H1 (cell line): Measurements from ENCODE around the gene PPAT. TPM values are rescaled to one million over a fixed set of nuclear protein-coding genes. Genes with fewer than 3 reads are reported as not detected.

Source experiments
- CTCF ChIA-PET: fragments of 300-600 bp; sonication (Branson Sonifier 250); formaldehyde crosslinking; loops from one replicate; lab custom pipeline; 2021; ENCODE audit not compliant: partially characterized antibody; lab: Charles Lee
- POLR2A ChIA-PET: fragments of 300-600 bp; sonication (Branson Sonifier 250); formaldehyde crosslinking; loops from one replicate; lab custom pipeline; 2021; ENCODE audit warnings: inconsistent platforms; ENCODE audit not compliant: partially characterized antibody; lab: Charles Lee
- DNase-seq, 2 experiments: peaks; one replicate each; pipeline versions ENCODE4 v3.0.0 to v3.0.0-alpha.2; 2010 to 2022; ENCODE audit warnings: low spot score in 2 of 2, low read depth in 1 of 2, mixed read lengths in 1 of 2
- FAIRE-seq: peaks from 2 replicates; lab custom pipeline; 2011; peaks lifted over from hg19 to GRCh38; lab: Jason Lieb, UNC
- H2AFZ ChIP-seq: 2 replicates; pipeline ENCODE4 v1.8.1; 2012; ENCODE audit warnings: low read length, inconsistent platforms
- H2AK5ac ChIP-seq: 2 replicates; pipeline ENCODE4 v1.6.1; 2013; ENCODE audit warnings: low read depth, low read length
- H2BK120ac ChIP-seq: replicated peaks from 2 replicates; pipeline ENCODE3; 2013; ENCODE audit warnings: low read depth, low read length, inconsistent platforms
- H2BK12ac ChIP-seq: 2 replicates; pipeline ENCODE4 v1.6.1; 2013; ENCODE audit warnings: low read depth, low read length
- H2BK15ac ChIP-seq: 2 replicates; pipeline ENCODE4 v1.6.1; 2013; ENCODE audit warnings: low read length
- H2BK20ac ChIP-seq: 2 replicates; pipeline ENCODE4 v1.6.1; 2013; ENCODE audit warnings: low read length
- H2BK5ac ChIP-seq: 2 replicates; pipeline ENCODE4 v1.6.1; 2013; ENCODE audit warnings: low read depth, low read length
- H3K14ac ChIP-seq: 2 replicates; pipeline ENCODE4 v1.6.1; 2013; ENCODE audit warnings: inconsistent platforms; ENCODE audit not compliant: insufficient read length
- H3K18ac ChIP-seq: 2 replicates; pipeline ENCODE4 v1.6.1; 2013; ENCODE audit warnings: low read length; ENCODE audit errors: extremely low read depth
- H3K23ac ChIP-seq: 2 replicates; pipeline ENCODE4 v1.6.1; 2013; ENCODE audit warnings: inconsistent platforms; ENCODE audit not compliant: insufficient read length
- H3K23me2 ChIP-seq: 2 replicates; pipeline ENCODE4 v1.6.1; 2013; ENCODE audit warnings: low read depth, low read length
- H3K27ac ChIP-seq: 2 replicates; pipeline ENCODE4 v1.6.1; 2011; ENCODE audit warnings: low read depth, low read length, inconsistent platforms
- H3K27me3 ChIP-seq, 4 experiments: replicated peaks in 1 of 4; 1 replicate in 1 of 4; 2 replicates in 3 of 4; pipeline versions ENCODE4 v1.6.1 to v1.8.1; 2011 to 2013; ENCODE audit warnings: low read length in 3 of 4, mild to moderate bottlenecking in 3 of 4, inconsistent platforms in 2 of 4, mixed read lengths in 2 of 4, moderate library complexity in 1 of 4; ENCODE audit not compliant: control insufficient read depth in 3 of 4, insufficient read depth in 3 of 4; ENCODE audit errors: extremely low read depth in 1 of 4
- H3K36me3 ChIP-seq, 4 experiments: 2 replicates each; pipeline versions ENCODE4 v1.6.1 to v1.8.1; 2011 to 2013; ENCODE audit warnings: mild to moderate bottlenecking in 4 of 4, low read length in 3 of 4, moderate library complexity in 2 of 4, control low read depth in 1 of 4, inconsistent platforms in 1 of 4; ENCODE audit not compliant: insufficient read depth in 4 of 4, control insufficient read depth in 2 of 4
- H3K4ac ChIP-seq: replicated peaks from 2 replicates; pipeline ENCODE3; 2013; ENCODE audit warnings: low read length, low read depth, mixed read lengths, inconsistent platforms; ENCODE audit not compliant: insufficient read length
- H3K4me1 ChIP-seq, 4 experiments: replicated peaks in 1 of 4; 1 replicate in 1 of 4; 2 replicates in 3 of 4; pipeline versions ENCODE4 v1.6.1 to v1.8.1; 2011 to 2013; ENCODE audit warnings: low read length in 3 of 4, inconsistent platforms in 2 of 4, mixed read lengths in 1 of 4; ENCODE audit not compliant: insufficient read depth in 4 of 4, control insufficient read depth in 3 of 4
- H3K4me2 ChIP-seq, 2 experiments: 2 replicates each; pipeline versions ENCODE4 v1.6.1 to v1.8.1; 2011 to 2013; ENCODE audit warnings: low read depth in 2 of 2, low read length in 2 of 2, control low read depth in 1 of 2, inconsistent platforms in 1 of 2, mild to moderate bottlenecking in 1 of 2; ENCODE audit not compliant: insufficient read depth in 1 of 2
- H3K4me3 ChIP-seq, 4 experiments: fragments of 200-600, 300-600 bp in 1 of 4; sonication (generic), shearing (Covaris generic), sonication (Bioruptor Twin) in 1 of 4; 2 replicates each; pipeline versions ENCODE4 v1.5.1 to v1.8.1; 2011 to 2016; ENCODE audit warnings: low read length in 4 of 4, low read depth in 3 of 4, control low read depth in 2 of 4, inconsistent platforms in 2 of 4, mild to moderate bottlenecking in 2 of 4, mixed read lengths in 1 of 4, moderate library complexity in 1 of 4; ENCODE audit not compliant: insufficient read depth in 2 of 4; ENCODE audit errors: extremely low read depth in 1 of 4
- H3K56ac ChIP-seq: replicated peaks from 2 replicates; pipeline ENCODE3; 2013; ENCODE audit warnings: low read depth, mild to moderate bottlenecking, mixed read lengths, low read length, inconsistent platforms; ENCODE audit not compliant: insufficient read length
- H3K79me1 ChIP-seq: 2 replicates; pipeline ENCODE4 v1.6.1; 2013; ENCODE audit warnings: low read depth, low read length, control low read depth
- H3K79me2 ChIP-seq, 2 experiments: 2 replicates each; pipeline versions ENCODE4 v1.6.1 to v1.8.1; 2012 to 2013; ENCODE audit warnings: low read length in 2 of 2, mild to moderate bottlenecking in 2 of 2, inconsistent platforms in 1 of 2; ENCODE audit not compliant: insufficient read depth in 2 of 2, control insufficient read depth in 1 of 2
- H3K9ac ChIP-seq, 4 experiments: replicated peaks in 1 of 4; 1 replicate in 1 of 4; 2 replicates in 3 of 4; pipeline versions ENCODE4 v1.6.1 to v1.8.1; 2011 to 2013; ENCODE audit warnings: low read depth in 3 of 4, low read length in 3 of 4, control low read depth in 2 of 4, mild to moderate bottlenecking in 2 of 4, moderate library complexity in 2 of 4, inconsistent platforms in 1 of 4; ENCODE audit errors: extremely low read depth in 1 of 4
- H3K9me3 ChIP-seq, 2 experiments: 2 replicates each; pipeline versions ENCODE4 v1.6.1 to v1.8.1; 2012 to 2013; ENCODE audit warnings: mild to moderate bottlenecking in 2 of 2, moderate library complexity in 2 of 2, control low read depth in 1 of 2, inconsistent platforms in 1 of 2, low read depth in 1 of 2, low read length in 1 of 2, mixed read lengths in 1 of 2; ENCODE audit not compliant: insufficient read depth in 2 of 2
- H4K20me1 ChIP-seq, 2 experiments: replicated peaks in 1 of 2; 2 replicates each; pipeline versions ENCODE3 to v1.8.1; 2011 to 2013; ENCODE audit warnings: inconsistent platforms in 2 of 2, low read length in 2 of 2, mild to moderate bottlenecking in 1 of 2; ENCODE audit not compliant: insufficient read depth in 2 of 2, control insufficient read depth in 1 of 2
- H4K5ac ChIP-seq: 2 replicates; pipeline ENCODE4 v1.6.1; 2013; ENCODE audit warnings: low read length, low read depth, mixed read lengths, inconsistent platforms; ENCODE audit not compliant: insufficient read length
- H4K8ac ChIP-seq: 2 replicates; pipeline ENCODE4 v1.8.0; 2013; ENCODE audit warnings: mild to moderate bottlenecking, moderate library complexity, low read length, inconsistent platforms; ENCODE audit not compliant: insufficient read depth; ENCODE audit errors: extremely low read depth
- H4K91ac ChIP-seq: replicated peaks from 2 replicates; pipeline ENCODE3; 2013; ENCODE audit warnings: low read length, mixed read lengths, inconsistent platforms; ENCODE audit not compliant: insufficient read length
- TAF7 ChIP-seq: optimal IDR thresholded peaks from 2 replicates; pipeline ENCODE3; 2011; ENCODE audit warnings: low read depth, mild to moderate bottlenecking, inconsistent platforms, low read length, moderate library complexity, borderline replicate concordance
- WGBS, 2 experiments: shearing (Covaris generic) in 1 of 2; methylation state at CpG; one replicate each; pipeline versions ENCODE4 v1.1.6 to v1.1.7; 2013 to 2015; ENCODE audit warnings: low lambda C conversion rate in 2 of 2, mixed read lengths in 2 of 2, inconsistent platforms in 1 of 2, low coverage in 1 of 2, missing lambda C conversion rate in 1 of 2; ENCODE audit not compliant: insufficient replicate concordance in 2 of 2, insufficient coverage in 1 of 2, insufficient read length in 1 of 2; ENCODE audit errors: extremely low coverage in 1 of 2, missing lambda C conversion rate in 1 of 2; 5-methylcytosine and 5-hydroxymethylcytosine counted together
- polyA plus RNA-seq, 7 experiments: library from polyadenylated mRNA; depleted of rRNA in 3 of 7; stranded (reverse) in 5 of 7; unstranded in 2 of 7; fragments of >200 nt in 5 of 7; fragments of 200-250 nt in 2 of 7; gene quantifications; 1 replicate in 5 of 7; 2 replicates in 1 of 7; 4 replicates in 1 of 7; pipeline versions ENCODE4 v1.2.1 to v1.2.3, GENCODE V29; 2011 to 2013; ENCODE audit warnings: missing spikeins in 2 of 7, mixed read lengths in 2 of 7
- total RNA-seq: library from RNA; stranded (reverse); fragmentation: NEBNext Ultra II Directional; extraction: Animal tissue kit (Norgen Biotek cat#: 25700); gene quantifications from 2 replicates; pipeline ENCODE4 v1.2.1, GENCODE V29; 2021

The PPAT gene
- total and polyA plus RNA-seq, 2 of the 8 experiments (the other 6 are each of a cell fraction or from before 2014, with no cell fraction given) = 24.5 to 104 TPM

GRCh38 chr4:56345458-56345857 is 90.0 kb downstream of the PPAT start:
- H4K91ac ChIP-seq = no peak overlapping the region
- POLR2A ChIA-PET = interaction anchor here (1.4 kb wide), 1 partner anchor 90 kb away, joined by 4 read pairs; the partner anchor contains the start of genes PAICS and PPAT
- H3K27me3 ChIP-seq = no peaks in the 10 kb centered on the region
- no peaks in the 10 kb centered on the region for H3K79me1 ChIP-seq
- H3K9me3 ChIP-seq = no peaks in the 10 kb centered on the region
- H3K79me2 ChIP-seq = no peaks in the 10 kb centered on the region
- H3K27ac ChIP-seq = no peak overlapping the region
- no peak overlapping the region for H2AK5ac ChIP-seq
- H4K5ac ChIP-seq = no peak overlapping the region
- CTCF ChIA-PET = interaction anchor here (0.9 kb wide), 1 partner anchor 112 kb away, joined by 4 read pairs; no protein-coding TSS in a partner anchor
- no peak overlapping the region for H2BK5ac ChIP-seq
- no peak overlapping the region for H2BK120ac ChIP-seq
- no peak overlapping the region for H3K56ac ChIP-seq
- H3K23ac ChIP-seq = no peak overlapping the region
- H4K8ac ChIP-seq = no peak overlapping the region
- H3K4me3 ChIP-seq = no peak overlapping the region
- no peak overlapping the region for H3K14ac ChIP-seq
- H3K23me2 ChIP-seq = no peaks in the 10 kb centered on the region
- no peak overlapping the region for H2BK20ac ChIP-seq
- no peak overlapping the region for H2BK15ac ChIP-seq
- DNase-seq (no peak), FAIRE-seq (no peak)
- no peak overlapping the region for H3K18ac ChIP-seq
- H3K9ac ChIP-seq = no peak overlapping the region
- H3K4me1 ChIP-seq = no peaks in the 10 kb centered on the region
- TF ChIP-seq TAF7 = no peak
- H4K20me1 ChIP-seq = no peaks in the 10 kb centered on the region
- WGBS, 2 experiments = 88% methylated on average over 4 of the region's 4 CpGs; no CpG with 5 or more reads in 1 of the 2 experiments
- H2BK12ac ChIP-seq = no peak overlapping the region
- H3K4ac ChIP-seq = no peak overlapping the region
- H2AFZ ChIP-seq = no peak overlapping the region
- peaks cover 0 to 9% (median 0%) of the 10 kb centered on the region in 4 experiments; a peak in 1 of 8 replicates for H3K36me3 ChIP-seq
- no peak overlapping the region for H3K4me2 ChIP-seq

Other genes with a start within 250 kb of the PPAT start
- gene AASDH, start 48.1 kb downstream of the PPAT start, total RNA-seq = 10.9 and 13.3 TPM in 2 replicates
- gene AASDH, start 48.1 kb downstream of the PPAT start, polyA plus RNA-seq (2011; rRNA removed) = 8.0 and 11.3 TPM in 2 replicates
- 487 and 512 TPM in 2 replicates for gene PAICS, start 645 bp upstream of the PPAT start, total RNA-seq
- 267 and 456 TPM in 2 replicates for gene PAICS, start 645 bp upstream of the PPAT start, polyA plus RNA-seq (2011; rRNA removed)
- gene SRP72, start 32.0 kb upstream of the PPAT start, total RNA-seq = 139 and 144 TPM in 2 replicates
- 24.4 and 37.7 TPM in 2 replicates for gene SRP72, start 32.0 kb upstream of the PPAT start, polyA plus RNA-seq (2011; rRNA removed)
- gene ARL9, start 70.2 kb upstream of the PPAT start, total RNA-seq = 0.31 and 0.76 TPM in 2 replicates
- gene ARL9, start 70.2 kb upstream of the PPAT start, polyA plus RNA-seq (2011; rRNA removed) = 0.31 and 0.60 TPM in 2 replicates
- not detected in 2 replicates for gene HOPX, start 245.7 kb upstream of the PPAT start, total RNA-seq
- not detected in 2 replicates for gene HOPX, start 245.7 kb upstream of the PPAT start, polyA plus RNA-seq (2011; rRNA removed)